HG03469 (cell line): ENCODE data around the gene CDKN2D.
"Not testable (repeated sequence)": the region's sequence is repeated elsewhere in the genome, so short reads cannot be mapped to it uniquely, and the experiment has no call there.

Experiments used
- ATAC-seq: cut with Tn5 transposase; IDR thresholded peaks from one replicate; pipeline ENCODE4 v1.9.1; 2021; ENCODE audit warnings: mild to moderate bottlenecking, moderate library complexity, moderate number of reproducible peaks; ENCODE audit not compliant: unreplicated experiment

Gene CDKN2D

GRCh38 chr19:10582091-10582490 is 13.3 kb upstream of the CDKN2D start:
- ATAC-seq: no peak

GRCh38 chr19:10580979-10581631 is 12.3 kb upstream of the CDKN2D start:
- no peak for ATAC-seq

- ATAC-seq: no peak
Observed at GRCh38 chr19:10577951-10578350, 9.2 kb upstream of the CDKN2D start.

- ATAC-seq: no peak
Observed at GRCh38 chr19:10575011-10575716, 6.4 kb upstream of the CDKN2D start.

GRCh38 chr19:10574462-10574861 is 5.7 kb upstream of the CDKN2D start:
- ATAC-seq: no peak

- ATAC-seq: not testable (repeated sequence)
Observed at GRCh38 chr19:10573793-10574192, 5.0 kb upstream of the CDKN2D start.

- ATAC-seq: no peak
Observed at GRCh38 chr19:10568062-10568825, 535 bp downstream of the CDKN2D start.

- ATAC-seq: no peak
Observed at GRCh38 chr19:10567656-10568055, 1.1 kb downstream of the CDKN2D start.

GRCh38 chr19:10566658-10567410 is 1.9 kb downstream of the CDKN2D start:
- no peak for ATAC-seq

GRCh38 chr19:10566408-10566657 is 2.4 kb downstream of the CDKN2D start:
- ATAC-seq: no peak

GRCh38 chr19:10565567-10566407 is 3.0 kb downstream of the CDKN2D start, which contains the start of gene KRI1:
TSS of gene KRI1 (minus strand) at chr19:10566010. CDS start at chr19:10565999, 11 bp downstream.
- ATAC-seq: peak; percentile 28

GRCh38 chr19:10565028-10565566 is 3.7 kb downstream of the CDKN2D start:
- no peak for ATAC-seq

GRCh38 chr19:10562609-10563008 is 6.2 kb downstream of the CDKN2D start:
- ATAC-seq: no peak

- no peak for ATAC-seq
Observed at GRCh38 chr19:10560154-10560553, 8.6 kb downstream of the CDKN2D start.

- ATAC-seq: no peak
Observed at GRCh38 chr19:10557603-10558197, 11.1 kb downstream of the CDKN2D start.

- ATAC-seq: no peak
Observed at GRCh38 chr19:10555610-10555973, 13.2 kb downstream of the CDKN2D start.

GRCh38 chr19:10554760-10555609 is 13.8 kb downstream of the CDKN2D start:
- ATAC-seq: no peak

GRCh38 chr19:10553943-10554381 is 14.8 kb downstream of the CDKN2D start:
- no peak for ATAC-seq
